Thyroid gland (tissue), 4 donors: ENCODE measurements around the gene ATP8A1.

Experiments used
- POLR2A ChIP-seq, 2 donors: fragments of 450-650 bp; IDR thresholded peaks; one replicate each; pipeline ENCODE4 v1.6.1; 2017; ENCODE audit warnings: antibody characterized with exemption in 2 of 2, mild to moderate bottlenecking in 2 of 2, moderate library complexity in 1 of 2
- TF ChIP-seq, protein P1 (sequence below), 6 experiments: fragments of 200-600 bp in 3 of 6; fragments of 450-650 bp in 3 of 6; sonication (generic) in 3 of 6; IDR thresholded peaks; one replicate each; pipeline ENCODE4 v1.5.1; 2016 to 2019; ENCODE audit warnings: antibody characterized with exemption in 6 of 6, mild to moderate bottlenecking in 2 of 6, inconsistent platforms in 1 of 6, moderate library complexity in 1 of 6

GRCh38 chr4:42658261-42658660 is 1.4 kb upstream of the ATP8A1 start:
- TF ChIP-seq, protein P1, sequence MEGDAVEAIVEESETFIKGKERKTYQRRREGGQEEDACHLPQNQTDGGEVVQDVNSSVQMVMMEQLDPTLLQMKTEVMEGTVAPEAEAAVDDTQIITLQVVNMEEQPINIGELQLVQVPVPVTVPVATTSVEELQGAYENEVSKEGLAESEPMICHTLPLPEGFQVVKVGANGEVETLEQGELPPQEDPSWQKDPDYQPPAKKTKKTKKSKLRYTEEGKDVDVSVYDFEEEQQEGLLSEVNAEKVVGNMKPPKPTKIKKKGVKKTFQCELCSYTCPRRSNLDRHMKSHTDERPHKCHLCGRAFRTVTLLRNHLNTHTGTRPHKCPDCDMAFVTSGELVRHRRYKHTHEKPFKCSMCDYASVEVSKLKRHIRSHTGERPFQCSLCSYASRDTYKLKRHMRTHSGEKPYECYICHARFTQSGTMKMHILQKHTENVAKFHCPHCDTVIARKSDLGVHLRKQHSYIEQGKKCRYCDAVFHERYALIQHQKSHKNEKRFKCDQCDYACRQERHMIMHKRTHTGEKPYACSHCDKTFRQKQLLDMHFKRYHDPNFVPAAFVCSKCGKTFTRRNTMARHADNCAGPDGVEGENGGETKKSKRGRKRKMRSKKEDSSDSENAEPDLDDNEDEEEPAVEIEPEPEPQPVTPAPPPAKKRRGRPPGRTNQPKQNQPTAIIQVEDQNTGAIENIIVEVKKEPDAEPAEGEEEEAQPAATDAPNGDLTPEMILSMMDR (IDR thresholded peaks at IDR 0.05): no peak
- TF ChIP-seq POLR2A (IDR thresholded peaks at IDR 0.05): no peak
